GM21367 (cell line): ENCODE results near the gene LBH.

Experiments
- ATAC-seq: cut with Tn5 transposase; IDR thresholded peaks from one replicate; pipeline ENCODE4 v1.9.1; 2021; ENCODE audit not compliant: unreplicated experiment

Gene LBH

GRCh38 chr2:30234180-30234971, 3.0 kb downstream of the LBH start:
- ATAC-seq: no peak

GRCh38 chr2:30235008-30235655, 3.8 kb downstream of the LBH start:
- ATAC-seq: no peak

- ATAC-seq: no peak
These were observed 4.7 kb downstream of the LBH start for GRCh38 chr2:30235859-30236535.

GRCh38 chr2:30236591-30237238, 5.4 kb downstream of the LBH start:
- ATAC-seq: no peak

GRCh38 chr2:30237239-30237965, 6.1 kb downstream of the LBH start:
- no peak for ATAC-seq

GRCh38 chr2:30237966-30238800, 6.8 kb downstream of the LBH start:
- no peak for ATAC-seq

GRCh38 chr2:30239308-30239985, 8.1 kb downstream of the LBH start:
- ATAC-seq: no peak

- ATAC-seq: no peak
These were observed 8.8 kb downstream of the LBH start for GRCh38 chr2:30239986-30240752.

GRCh38 chr2:30243231-30243630, 11.9 kb downstream of the LBH start:
- no peak for ATAC-seq

- no peak for ATAC-seq
These were observed 14.0 kb downstream of the LBH start for GRCh38 chr2:30245364-30245763.

GRCh38 chr2:30248791-30249190, 17.5 kb downstream of the LBH start:
- ATAC-seq: no peak

GRCh38 chr2:30249354-30249753, 18.0 kb downstream of the LBH start:
- no peak for ATAC-seq

- no peak for ATAC-seq
These were observed 19.1 kb downstream of the LBH start for GRCh38 chr2:30250421-30250820.

- no peak for ATAC-seq
These were observed 21.7 kb downstream of the LBH start for GRCh38 chr2:30252723-30253701.

- ATAC-seq: no peak
These were observed 22.7 kb downstream of the LBH start for GRCh38 chr2:30253873-30254684.

GRCh38 chr2:30254685-30255001, 23.3 kb downstream of the LBH start:
- ATAC-seq: no peak

GRCh38 chr2:30255026-30255425, 23.7 kb downstream of the LBH start:
- no peak for ATAC-seq
